ENCODE measurements around the gene CHSY1. TPM values are rescaled to one million over a fixed set of nuclear protein-coding genes. Genes with fewer than 3 reads are reported as not detected.

The CHSY1 gene
- total RNA-seq, 6 experiments from 2014 or later: 4.9 to 12.6 (median 7.2) TPM

GRCh38 chr15:101198031-101198575 lies 53.7 kb downstream of the CHSY1 start:
- no peaks in the 10 kb centered on the region for H3K9me3 ChIP-seq
- 77% methylated on average over 12 of the region's 16 CpGs for WGBS (ENCODE audit: insufficient coverage, low coverage, low lambda C conversion rate, missing lambda C conversion rate)
- no peak overlapping the region for H3K4me3 ChIP-seq
- DNase-seq (no peak), ATAC-seq (no peak)
- no peak for TF ChIP-seq CTCF (IDR thresholded peaks at IDR 0.05)
- TF ChIP-seq POLR2A (IDR thresholded peaks at IDR 0.05): no peak
- H3K4me1 ChIP-seq: no peaks in the 10 kb centered on the region
- H3K36me3 ChIP-seq: no peaks in the 10 kb centered on the region
- H3K27me3 ChIP-seq: no peaks in the 10 kb centered on the region
- intact Hi-C loops (cut with DNase I): no loop called here
- no peak overlapping the region for H3K27ac ChIP-seq

- Histone ChIP-seq H3K27me3 (no peaks in the 10 kb centered on the region), H3K36me3 (no peaks in the 10 kb centered on the region), H3K9me3 (no peaks in the 10 kb centered on the region), H3K27ac (no peak overlapping the region), H3K4me3 (no peak overlapping the region), H3K4me1 (no peaks in the 10 kb centered on the region)
- DNase-seq (no peak), ATAC-seq (no peak)
- no peak for TF ChIP-seq CTCF (IDR thresholded peaks at IDR 0.05)
- TF ChIP-seq POLR2A (IDR thresholded peaks at IDR 0.05): no peak
- intact Hi-C loops (cut with DNase I): no loop called here
- WGBS (ENCODE audit: insufficient coverage, low coverage, low lambda C conversion rate, missing lambda C conversion rate): 67% methylated on average over 8 of the region's 8 CpGs
These were observed 57.2 kb downstream of the CHSY1 start for GRCh38 chr15:101194546-101195125.

GRCh38 chr15:101193806-101194545 lies 57.9 kb downstream of the CHSY1 start:
- intact Hi-C loops (cut with DNase I): no loop called here
- Histone ChIP-seq H3K27ac (peak overlapping the region in 1 of 3 donors; percentile 28), H3K36me3 (no peaks in the 10 kb centered on the region), H3K9me3 (no peaks in the 10 kb centered on the region), H3K27me3 (no peaks in the 10 kb centered on the region), H3K4me3 (no peak overlapping the region), H3K4me1 (no peaks in the 10 kb centered on the region)
- peak in 1 of 4 donors; percentile 18 for ATAC-seq
- TF ChIP-seq POLR2A (IDR thresholded peaks at IDR 0.05): no peak
- TF ChIP-seq CTCF (IDR thresholded peaks at IDR 0.05): no peak
- no peak for DNase-seq
- 46% methylated on average over 9 of the region's 10 CpGs for WGBS (ENCODE audit: insufficient coverage, low coverage, low lambda C conversion rate, missing lambda C conversion rate)

GRCh38 chr15:101193120-101193644 lies 58.7 kb downstream of the CHSY1 start:
- Histone ChIP-seq H3K36me3 (no peaks in the 10 kb centered on the region), H3K9me3 (no peaks in the 10 kb centered on the region), H3K27me3 (no peaks in the 10 kb centered on the region), H3K27ac (no peak overlapping the region), H3K4me3 (no peak overlapping the region), H3K4me1 (no peaks in the 10 kb centered on the region)
- DNase-seq (no peak), ATAC-seq (peak in 3 of 4 donors; percentile 19 to 31 (median 25))
- no peak for TF ChIP-seq CTCF (IDR thresholded peaks at IDR 0.05)
- TF ChIP-seq POLR2A (IDR thresholded peaks at IDR 0.05): no peak
- intact Hi-C loops (cut with DNase I): no loop called here
- WGBS (ENCODE audit: insufficient coverage, low coverage, low lambda C conversion rate, missing lambda C conversion rate): 86% methylated on average over 8 of the region's 17 CpGs

All from right lobe of liver (tissue), 6 donors.